HG03469 (cell line): ENCODE measurements around the gene FGF14.
"Not testable (repeated sequence)": the region's sequence is repeated elsewhere in the genome, so short reads cannot be mapped to it uniquely, and the experiment has no call there.

Source experiments
- ATAC-seq: cut with Tn5 transposase; IDR thresholded peaks from one replicate; pipeline ENCODE4 v1.9.1; 2021; ENCODE audit warnings: mild to moderate bottlenecking, moderate library complexity, moderate number of reproducible peaks; ENCODE audit not compliant: unreplicated experiment

Gene FGF14

GRCh38 chr13:101892296-101892695, 509.6 kb downstream of the FGF14 start:
- ATAC-seq: no peak

- ATAC-seq: no peak
These were observed 520.3 kb downstream of the FGF14 start for GRCh38 chr13:101881593-101881992.

DNA sequence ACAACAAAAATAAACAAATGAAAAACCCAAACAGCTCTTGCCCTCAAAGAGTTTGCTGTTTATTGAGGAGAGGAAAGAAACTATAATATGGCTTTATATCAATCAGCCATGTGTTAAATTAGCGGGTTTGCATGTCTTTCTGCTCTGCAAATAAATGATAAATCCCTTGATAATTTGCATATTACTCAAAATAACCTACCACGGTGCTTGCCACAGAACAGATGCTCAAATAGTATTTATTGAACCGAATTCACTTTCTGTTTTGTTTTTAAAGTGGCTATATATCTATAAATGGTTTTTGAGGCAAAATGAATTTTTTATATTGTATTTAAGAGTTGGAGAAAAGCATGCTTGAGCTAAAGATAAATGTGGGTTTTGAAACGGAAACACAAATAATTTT, 521.3 kb downstream of the FGF14 start:
- ATAC-seq: no peak

GRCh38 chr13:101876951-101877350, 524.9 kb downstream of the FGF14 start:
- ATAC-seq: no peak

- ATAC-seq: no peak
These were observed 526.0 kb downstream of the FGF14 start for GRCh38 chr13:101875717-101876393.

- no peak for ATAC-seq
These were observed 526.8 kb downstream of the FGF14 start for GRCh38 chr13:101875091-101875490.

DNA sequence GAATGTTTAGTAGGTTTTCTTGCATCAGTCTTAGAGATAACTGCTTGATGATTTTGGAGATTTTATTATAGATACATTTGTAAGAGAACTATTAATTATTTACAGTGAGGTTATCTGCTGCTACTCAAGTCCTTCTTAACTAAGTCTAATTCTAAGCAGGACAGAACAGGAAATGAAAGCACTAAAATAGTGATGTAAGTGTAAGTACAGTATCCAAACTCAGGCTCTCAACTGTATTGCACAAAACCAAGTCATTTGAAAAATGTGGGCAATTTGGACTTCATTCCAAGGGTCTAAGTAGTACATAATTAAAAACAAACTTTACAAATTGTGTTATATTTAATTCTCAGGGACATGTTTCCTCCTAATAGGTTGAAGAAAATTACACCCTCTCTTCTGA, 532.3 kb downstream of the FGF14 start:
- peak; percentile 89 for ATAC-seq

- peak; percentile 18 for ATAC-seq
These were observed 533.0 kb downstream of the FGF14 start for GRCh38 chr13:101868585-101869469.

DNA sequence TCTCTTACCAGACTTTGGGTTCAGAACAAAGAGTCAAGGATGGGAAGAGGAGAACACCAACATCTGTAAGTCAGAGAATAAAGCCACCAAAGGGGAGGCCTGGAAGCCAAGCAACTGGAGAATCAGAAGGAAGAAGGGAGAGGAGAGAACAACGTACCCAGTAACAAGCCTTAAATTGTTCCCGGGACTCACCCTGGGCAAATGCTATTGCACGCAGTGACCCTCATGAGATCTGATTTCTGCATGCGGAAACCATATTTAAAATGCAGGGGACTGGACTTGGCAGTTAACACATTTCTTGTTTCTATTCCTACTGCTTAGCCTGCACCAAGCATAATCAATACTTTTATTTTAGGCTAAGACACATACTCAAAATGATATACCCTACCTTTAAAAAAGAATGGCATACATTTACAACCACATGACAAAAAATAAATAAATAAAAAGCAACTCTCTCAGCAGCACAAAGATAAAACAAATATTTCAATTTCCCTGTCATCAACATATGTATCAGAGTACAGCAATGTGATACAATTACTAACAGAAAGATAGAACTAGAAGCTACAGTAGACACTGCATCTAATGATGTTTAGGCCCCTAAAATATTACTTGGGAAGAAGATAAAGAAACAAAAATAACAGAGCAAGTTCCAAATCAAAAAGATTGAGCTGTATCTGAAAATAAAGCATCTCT, 534.8 kb downstream of the FGF14 start:
- ATAC-seq: no peak

GRCh38 chr13:101858860-101859259, 543.0 kb downstream of the FGF14 start:
- ATAC-seq: no peak

DNA sequence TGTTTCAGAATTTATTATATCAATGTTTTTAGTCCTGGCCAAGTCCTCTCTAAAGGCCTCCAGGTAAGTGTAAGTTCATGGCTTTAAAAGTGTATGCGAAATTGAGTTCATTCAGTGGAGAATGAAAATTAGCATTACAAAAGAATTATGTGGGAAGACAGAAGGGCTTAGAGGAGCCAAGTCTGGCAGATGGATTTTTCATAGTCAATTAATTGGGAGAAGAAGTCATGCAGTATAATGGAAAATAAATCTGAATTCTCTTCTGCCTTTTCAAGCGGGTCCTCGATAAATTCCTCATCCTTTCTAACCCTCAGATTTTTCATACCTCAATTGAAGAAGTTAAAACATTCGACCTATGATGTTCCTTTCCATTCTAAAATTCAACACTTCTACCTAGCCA, 555.1 kb downstream of the FGF14 start:
- no peak for ATAC-seq

DNA sequence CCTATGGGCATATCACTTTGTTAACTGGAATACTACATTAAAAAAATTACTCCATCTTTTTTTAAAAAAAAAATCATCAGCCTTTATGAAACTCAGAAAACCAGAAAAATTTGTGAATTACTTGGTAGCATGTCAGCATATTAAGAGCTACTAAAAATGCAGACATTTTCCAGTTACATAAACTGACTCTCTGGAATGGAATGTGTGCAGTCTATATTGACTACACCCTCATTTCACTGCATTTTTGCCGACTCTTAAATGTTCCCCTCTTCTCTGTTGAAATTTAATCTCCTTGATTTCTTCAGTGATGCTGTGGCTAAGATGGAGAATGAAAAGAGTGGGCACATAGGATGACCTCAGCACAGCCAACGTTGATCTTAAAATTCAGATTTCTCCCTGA, 555.6 kb downstream of the FGF14 start:
- ATAC-seq: no peak

DNA sequence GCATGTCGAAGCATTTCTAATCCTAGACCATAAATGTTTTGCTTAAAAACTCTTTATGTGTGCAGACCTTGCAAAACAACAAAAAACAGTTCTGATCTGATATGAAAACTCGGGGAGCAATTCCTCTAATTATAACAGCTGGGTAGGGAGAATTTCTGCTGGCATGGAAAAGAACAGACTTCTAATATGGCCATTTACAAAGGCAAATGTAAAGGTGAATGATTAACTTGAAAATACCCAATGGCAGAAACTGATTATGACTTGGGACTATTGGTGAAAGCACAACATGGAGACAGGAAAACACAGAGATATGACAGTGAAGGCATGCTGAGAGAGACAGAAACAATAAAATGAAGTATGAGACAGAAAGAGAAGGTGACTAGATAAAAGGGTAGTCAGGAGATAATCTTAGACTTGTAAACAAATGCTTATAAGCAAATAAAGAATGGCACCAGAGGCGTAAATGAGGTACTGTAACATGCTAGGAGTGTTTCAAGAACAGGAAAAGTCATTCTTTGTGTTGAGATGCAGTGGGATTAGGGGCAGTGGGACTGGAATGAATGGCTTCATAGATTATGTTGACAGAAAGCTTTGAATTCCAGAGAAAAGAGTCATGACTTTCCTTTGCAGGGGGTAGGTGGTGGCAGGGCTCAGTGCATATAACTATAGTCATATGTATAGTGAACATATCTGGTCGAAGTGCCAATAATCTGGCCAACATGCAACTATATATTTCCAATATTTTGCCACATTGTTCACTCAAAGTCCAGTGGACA, 556.4 kb downstream of the FGF14 start:
- no peak for ATAC-seq

DNA sequence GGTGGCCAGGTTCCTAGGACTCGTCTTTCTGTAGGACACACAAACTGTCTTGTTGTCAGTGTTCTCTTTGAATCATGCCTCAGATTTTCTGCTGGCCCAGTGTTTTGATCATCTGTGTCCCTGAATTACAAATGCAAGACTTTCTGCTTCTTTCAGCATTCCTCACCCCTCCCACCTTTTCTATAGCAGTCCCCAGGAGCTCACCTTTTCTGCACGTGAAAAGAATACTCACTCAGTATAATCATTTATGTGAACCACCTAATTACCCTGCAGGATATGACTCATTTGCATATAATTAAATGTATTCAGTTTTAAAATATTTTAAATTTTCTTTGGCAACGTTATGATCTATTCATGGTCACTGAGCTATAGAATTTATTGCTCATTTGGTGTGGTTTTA, 560.1 kb downstream of the FGF14 start:
- no peak for ATAC-seq

- ATAC-seq: no peak
These were observed 563.5 kb downstream of the FGF14 start for GRCh38 chr13:101838323-101838722.

GRCh38 chr13:101837778-101838177, 564.1 kb downstream of the FGF14 start:
- not testable (repeated sequence) for ATAC-seq

DNA sequence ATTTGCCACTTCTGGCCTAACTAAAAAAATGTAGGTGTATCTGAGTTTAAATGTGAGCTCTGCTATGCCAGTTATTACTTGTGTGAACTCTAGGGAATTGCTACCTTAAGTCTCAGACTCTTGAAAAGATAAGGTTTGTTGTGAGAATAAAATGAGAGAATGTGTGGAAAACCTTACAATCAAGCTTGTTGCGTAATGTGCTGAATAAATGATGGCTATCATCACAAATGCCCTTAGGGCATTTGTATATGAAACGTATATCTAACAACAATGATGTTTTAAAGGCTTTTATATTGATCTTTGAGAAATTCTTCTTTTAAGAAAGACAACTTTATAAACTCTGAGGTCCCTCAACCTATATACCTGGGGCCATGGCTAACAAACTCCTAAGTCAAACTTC, 564.6 kb downstream of the FGF14 start:
- no peak for ATAC-seq

DNA sequence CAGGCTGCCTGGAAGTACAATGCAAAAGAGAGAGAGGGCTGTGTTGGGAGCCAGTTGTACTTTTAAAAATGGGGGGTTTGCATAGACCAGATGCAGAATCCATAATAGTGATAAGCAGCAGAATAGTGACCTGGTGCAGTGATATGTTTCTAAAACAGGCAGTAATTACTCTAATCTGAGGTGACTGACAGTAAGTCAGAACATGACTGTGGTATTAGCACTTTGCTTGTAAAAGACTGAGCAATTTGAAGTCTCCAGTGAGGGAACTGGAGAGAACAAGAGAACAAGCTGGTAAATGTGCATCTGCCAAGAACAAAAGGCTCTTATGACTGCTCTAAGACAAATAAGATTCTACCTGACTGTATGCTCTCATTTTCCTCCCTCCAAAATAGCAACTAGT, 565.9 kb downstream of the FGF14 start:
- ATAC-seq: no peak

DNA sequence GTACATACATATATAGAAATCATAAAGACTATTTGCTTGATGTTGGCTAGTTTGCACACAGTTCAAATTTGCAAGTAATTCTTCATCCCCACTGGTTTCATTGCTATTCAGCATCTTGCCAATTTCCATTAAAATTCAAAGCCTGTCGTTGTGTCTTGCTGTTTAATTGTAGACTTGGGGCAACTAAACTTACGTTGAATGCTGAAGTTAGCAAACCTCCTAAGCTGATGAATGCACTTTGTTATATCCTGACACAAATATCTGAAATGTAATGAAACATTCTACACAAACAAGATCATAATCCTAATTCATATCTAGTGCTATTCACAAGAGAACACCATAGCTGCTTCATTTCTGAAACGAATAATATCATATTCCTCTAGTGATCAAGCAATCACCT, 568.2 kb downstream of the FGF14 start:
- no peak for ATAC-seq

GRCh38 chr13:101830035-101830434, 571.8 kb downstream of the FGF14 start:
- ATAC-seq: no peak

DNA sequence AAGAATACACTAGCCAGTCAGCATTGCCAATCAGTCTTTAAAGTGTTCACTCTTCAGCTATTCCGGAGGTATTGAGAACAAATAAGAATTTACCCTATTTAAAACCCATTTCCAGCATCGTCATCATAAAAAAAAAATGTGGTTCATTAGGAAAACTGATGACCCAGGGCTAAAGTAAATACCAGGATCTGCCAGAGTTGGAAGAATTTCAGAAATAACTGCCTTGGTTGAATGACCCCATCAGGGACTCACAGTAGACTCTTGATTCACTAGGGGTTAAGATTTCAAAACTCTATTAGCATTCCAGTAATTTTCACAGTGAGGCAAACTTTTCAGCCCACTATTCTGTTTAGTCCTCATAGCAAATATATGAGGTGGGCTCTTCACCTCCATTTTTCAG, 572.4 kb downstream of the FGF14 start:
- ATAC-seq: no peak
